ENCODE measurements around the gene PHYKPL.

The PHYKPL gene

DNA sequence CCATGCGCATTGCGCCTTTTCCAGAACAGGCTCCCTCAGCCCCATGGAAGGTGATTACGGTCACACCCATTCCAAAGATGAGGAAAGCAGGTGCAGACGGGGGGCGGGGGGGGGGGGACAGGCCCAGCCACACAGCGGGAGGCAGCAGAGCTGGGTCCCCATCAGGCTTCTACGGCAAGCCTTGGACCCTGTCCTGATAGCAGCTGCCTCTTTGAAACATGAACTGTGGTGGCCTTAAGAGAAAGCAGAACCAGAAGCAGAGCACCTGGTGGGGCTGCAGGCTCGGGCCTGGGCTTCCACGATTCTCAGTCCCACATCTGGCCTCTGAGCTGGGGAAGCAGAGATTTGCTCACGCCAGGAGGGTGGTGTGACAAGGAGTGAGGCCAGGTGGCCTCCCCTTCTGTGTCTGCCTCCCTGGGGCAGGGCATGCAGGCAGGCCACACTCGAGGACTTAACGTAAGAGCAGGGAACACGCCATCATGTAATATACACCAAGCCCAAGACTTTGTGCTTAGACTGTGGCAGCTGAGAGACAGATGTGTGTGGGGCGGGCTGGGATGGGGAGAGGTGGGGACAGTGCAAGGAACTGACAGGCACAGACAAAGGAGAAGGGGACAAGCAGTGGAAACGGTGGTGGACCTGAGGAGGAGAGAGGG lies 14.2 kb upstream of the PHYKPL start:
- TF ChIP-seq, protein P1, sequence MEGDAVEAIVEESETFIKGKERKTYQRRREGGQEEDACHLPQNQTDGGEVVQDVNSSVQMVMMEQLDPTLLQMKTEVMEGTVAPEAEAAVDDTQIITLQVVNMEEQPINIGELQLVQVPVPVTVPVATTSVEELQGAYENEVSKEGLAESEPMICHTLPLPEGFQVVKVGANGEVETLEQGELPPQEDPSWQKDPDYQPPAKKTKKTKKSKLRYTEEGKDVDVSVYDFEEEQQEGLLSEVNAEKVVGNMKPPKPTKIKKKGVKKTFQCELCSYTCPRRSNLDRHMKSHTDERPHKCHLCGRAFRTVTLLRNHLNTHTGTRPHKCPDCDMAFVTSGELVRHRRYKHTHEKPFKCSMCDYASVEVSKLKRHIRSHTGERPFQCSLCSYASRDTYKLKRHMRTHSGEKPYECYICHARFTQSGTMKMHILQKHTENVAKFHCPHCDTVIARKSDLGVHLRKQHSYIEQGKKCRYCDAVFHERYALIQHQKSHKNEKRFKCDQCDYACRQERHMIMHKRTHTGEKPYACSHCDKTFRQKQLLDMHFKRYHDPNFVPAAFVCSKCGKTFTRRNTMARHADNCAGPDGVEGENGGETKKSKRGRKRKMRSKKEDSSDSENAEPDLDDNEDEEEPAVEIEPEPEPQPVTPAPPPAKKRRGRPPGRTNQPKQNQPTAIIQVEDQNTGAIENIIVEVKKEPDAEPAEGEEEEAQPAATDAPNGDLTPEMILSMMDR (IDR thresholded peaks at IDR 0.05; ENCODE audit: extremely low read depth, insufficient read depth, missing control alignments), result no peak
- no peak for DNase-seq (ENCODE audit: low spot score)
- in situ Hi-C loops (cut with MboI; ENCODE audit: low pct_unique_long_range_greater_than_20kb, low sequenced_read_pairs, unreplicated experiment), result no loop called here

DNA sequence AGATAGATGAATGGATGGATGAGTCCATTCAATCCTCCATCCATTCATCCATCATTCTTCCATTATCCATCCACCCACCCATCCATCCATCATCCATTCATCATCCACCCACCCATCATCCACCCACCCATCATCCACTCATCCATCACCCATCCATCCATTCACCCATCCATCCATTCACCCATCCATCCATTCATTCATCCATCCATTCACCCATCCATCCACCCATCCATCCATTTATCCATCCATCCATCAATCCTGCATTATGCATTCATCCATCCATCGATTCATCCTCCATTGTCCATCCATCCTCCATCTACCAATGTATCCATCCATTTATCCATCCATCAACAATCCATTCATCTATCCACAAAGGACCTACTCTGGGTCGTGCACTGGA lies 12.8 kb upstream of the PHYKPL start:
- in situ Hi-C loops (cut with MboI; ENCODE audit: low pct_unique_long_range_greater_than_20kb, low sequenced_read_pairs, unreplicated experiment), result no loop called here
- DNase-seq (ENCODE audit: low spot score), result no peak
- TF ChIP-seq, protein P1 (IDR thresholded peaks at IDR 0.05; ENCODE audit: extremely low read depth, insufficient read depth, missing control alignments), result no peak

GRCh38 chr5:178244576-178244975 lies 12.0 kb upstream of the PHYKPL start:
- TF ChIP-seq, protein P1 (IDR thresholded peaks at IDR 0.05; ENCODE audit: extremely low read depth, insufficient read depth, missing control alignments), result no peak
- in situ Hi-C loops (cut with MboI; ENCODE audit: low pct_unique_long_range_greater_than_20kb, low sequenced_read_pairs, unreplicated experiment), result no loop called here
- no peak for DNase-seq (ENCODE audit: low spot score)

DNA sequence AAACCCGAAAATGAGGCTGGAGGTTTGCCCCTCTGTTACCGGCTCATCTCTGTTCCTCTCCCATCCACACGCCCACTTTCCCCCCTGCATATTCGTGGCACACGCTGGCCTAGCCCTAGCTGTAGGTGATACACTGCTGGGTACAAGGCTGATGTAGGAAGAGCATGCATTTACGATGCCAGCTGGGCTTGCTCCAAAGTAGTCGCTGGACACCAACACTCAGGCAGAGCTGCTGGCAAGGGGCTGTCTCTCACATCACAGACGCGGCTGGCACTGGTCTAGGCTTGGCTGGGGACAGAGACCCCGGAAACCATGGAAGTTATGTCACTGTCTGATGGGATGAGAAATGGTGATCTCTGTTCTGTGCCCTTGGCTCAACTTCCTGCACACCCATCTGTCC lies 9.8 kb upstream of the PHYKPL start:
- DNase-seq (ENCODE audit: low spot score), result no peak
- TF ChIP-seq, protein P1 (IDR thresholded peaks at IDR 0.05; ENCODE audit: extremely low read depth, insufficient read depth, missing control alignments), result no peak
- in situ Hi-C loops (cut with MboI; ENCODE audit: low pct_unique_long_range_greater_than_20kb, low sequenced_read_pairs, unreplicated experiment), result no loop called here

DNA sequence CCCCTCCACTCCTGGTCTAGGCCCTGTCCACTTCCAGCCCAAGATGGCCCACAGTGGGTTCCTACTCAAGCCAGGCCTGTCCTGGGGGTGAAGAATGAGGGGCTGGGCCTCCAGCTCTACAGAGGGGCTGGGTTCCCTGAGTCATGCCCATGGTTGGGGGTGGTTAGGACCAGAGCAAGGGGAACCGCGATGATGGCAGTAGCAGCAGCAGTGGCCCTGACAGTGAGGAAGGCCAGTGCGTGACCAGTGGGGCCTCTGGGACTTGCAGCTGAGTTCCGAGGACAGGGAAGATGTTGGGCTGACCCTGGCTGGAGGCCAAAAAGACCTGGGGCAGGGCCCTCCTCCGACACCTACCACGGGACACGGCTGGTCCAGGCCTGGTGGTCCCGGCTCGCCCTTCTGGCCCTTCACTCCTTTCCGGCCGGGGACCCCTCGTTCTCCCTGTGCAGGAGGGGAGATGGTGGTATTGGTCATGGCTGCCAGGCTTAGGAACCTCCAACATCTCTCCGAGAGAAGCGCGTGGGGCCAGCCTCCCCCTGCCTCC lies 9.2 kb upstream of the PHYKPL start:
- TF ChIP-seq, protein P1 (IDR thresholded peaks at IDR 0.05; ENCODE audit: extremely low read depth, insufficient read depth, missing control alignments), result no peak
- DNase-seq (ENCODE audit: low spot score), result no peak
- in situ Hi-C loops (cut with MboI; ENCODE audit: low pct_unique_long_range_greater_than_20kb, low sequenced_read_pairs, unreplicated experiment), result no loop called here

GRCh38 chr5:178241231-178241663 lies 8.6 kb upstream of the PHYKPL start:
- TF ChIP-seq, protein P1 (IDR thresholded peaks at IDR 0.05; ENCODE audit: extremely low read depth, insufficient read depth, missing control alignments), result no peak
- no peak for DNase-seq (ENCODE audit: low spot score)
- in situ Hi-C loops (cut with MboI; ENCODE audit: low pct_unique_long_range_greater_than_20kb, low sequenced_read_pairs, unreplicated experiment), result no loop called here
